Subcutaneous adipose tissue (tissue), 4 donors: ENCODE measurements around the gene RNF144A. TPM values are rescaled to one million over a fixed set of nuclear protein-coding genes. Genes with fewer than 3 reads are reported as not detected.

Experiments
- CTCF ChIP-seq: fragments of 450-650 bp; IDR thresholded peaks from one replicate; pipeline ENCODE4 v1.5.1; 2016; ENCODE audit warnings: low read depth, mild to moderate bottlenecking, control low read depth, antibody characterized with exemption, moderate library complexity
- total RNA-seq, 4 donors: library from RNA; depleted of rRNA; stranded (reverse); fragments of >200 nt; gene quantifications; one replicate each; pipeline ENCODE4 v1.1.0, GENCODE V29; 2016

RNF144A gene
- total RNA-seq, 4 donors from 2014 or later: 12.2 to 45.8 (median 32.6) TPM

GRCh38 chr2:6937157-6937556 lies 19.9 kb downstream of the RNF144A start:
- no peak for TF ChIP-seq CTCF

DNA sequence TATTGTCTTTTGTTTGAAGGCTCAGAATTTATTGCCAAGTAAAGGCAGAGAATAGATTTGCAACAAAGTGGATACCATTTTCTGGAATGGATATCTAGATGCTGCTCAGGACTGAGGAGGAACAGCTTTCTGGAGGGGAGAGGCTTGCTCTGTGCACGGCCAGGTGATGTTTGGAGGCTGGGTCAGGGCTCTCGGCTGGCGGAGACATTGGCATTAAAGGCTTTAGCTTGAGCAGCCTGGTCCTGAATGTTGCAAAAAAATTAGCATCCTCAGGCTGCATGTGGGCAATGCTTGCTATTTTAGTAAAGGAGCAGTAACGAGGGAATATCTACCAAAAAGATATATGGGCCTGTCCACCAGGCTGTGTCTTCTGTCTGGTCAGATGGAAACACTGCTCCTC lies 20.4 kb downstream of the RNF144A start:
- TF ChIP-seq CTCF: no peak

DNA sequence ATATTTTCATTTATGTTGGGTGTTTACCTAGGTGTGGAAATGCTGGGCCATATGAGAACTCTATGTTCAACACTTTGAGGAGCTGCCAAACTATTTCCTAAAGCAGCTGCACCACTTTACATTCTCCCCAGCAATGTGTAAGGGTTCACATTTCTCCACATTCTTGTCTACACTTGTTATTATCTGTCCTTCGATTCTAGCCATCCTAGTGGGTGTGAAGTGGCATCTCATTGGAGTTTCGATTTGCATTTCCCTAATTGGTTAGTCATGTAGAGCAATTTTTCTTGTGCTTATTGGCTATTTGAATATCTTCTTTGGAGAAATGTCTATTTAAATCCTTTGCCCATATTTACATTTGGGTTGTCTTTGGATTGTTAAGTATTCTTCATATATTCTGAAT lies 21.9 kb downstream of the RNF144A start:
- TF ChIP-seq CTCF: no peak

DNA sequence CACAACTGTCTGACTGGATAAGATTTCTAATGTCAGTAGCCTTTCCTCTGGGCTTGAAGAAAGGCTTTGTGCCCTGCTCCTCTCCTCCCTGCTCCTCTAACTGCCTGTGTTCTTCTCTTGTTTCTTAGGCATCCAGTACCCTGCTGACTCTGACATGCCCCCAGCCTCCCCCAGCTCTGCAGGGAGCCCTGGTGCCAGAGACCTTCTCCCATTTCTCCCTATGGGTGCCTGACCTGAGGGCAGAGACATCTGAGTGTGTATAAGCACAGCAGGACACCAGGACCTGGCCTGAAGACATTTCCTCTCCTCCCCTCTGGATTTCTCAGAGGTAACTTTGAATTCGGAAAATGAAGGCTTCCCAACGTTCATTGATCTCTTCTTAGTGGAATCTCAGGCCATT lies 23.6 kb downstream of the RNF144A start:
- TF ChIP-seq CTCF: no peak

GRCh38 chr2:6941299-6942046 lies 24.3 kb downstream of the RNF144A start:
- TF ChIP-seq CTCF: no peak

DNA sequence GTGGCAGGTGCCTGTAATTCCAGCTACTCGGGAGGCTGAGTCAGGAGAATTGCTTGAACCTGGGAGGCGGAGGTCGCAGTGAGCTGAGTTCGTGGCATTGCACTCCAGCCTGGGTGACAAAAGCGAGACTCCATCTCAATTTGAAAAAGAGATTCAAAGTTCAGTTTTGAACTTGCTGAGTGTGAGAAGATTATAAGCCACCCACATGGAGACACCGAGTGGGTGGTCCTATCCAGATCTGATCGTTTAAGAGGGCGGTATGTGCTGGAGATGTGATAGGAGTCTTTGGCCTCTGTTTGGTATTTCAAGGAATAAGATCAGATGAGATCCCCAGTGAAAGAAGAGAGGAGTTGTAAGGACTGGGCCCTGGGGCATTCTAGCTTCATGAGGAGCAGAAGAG lies 25.6 kb downstream of the RNF144A start:
- TF ChIP-seq CTCF: no peak

DNA sequence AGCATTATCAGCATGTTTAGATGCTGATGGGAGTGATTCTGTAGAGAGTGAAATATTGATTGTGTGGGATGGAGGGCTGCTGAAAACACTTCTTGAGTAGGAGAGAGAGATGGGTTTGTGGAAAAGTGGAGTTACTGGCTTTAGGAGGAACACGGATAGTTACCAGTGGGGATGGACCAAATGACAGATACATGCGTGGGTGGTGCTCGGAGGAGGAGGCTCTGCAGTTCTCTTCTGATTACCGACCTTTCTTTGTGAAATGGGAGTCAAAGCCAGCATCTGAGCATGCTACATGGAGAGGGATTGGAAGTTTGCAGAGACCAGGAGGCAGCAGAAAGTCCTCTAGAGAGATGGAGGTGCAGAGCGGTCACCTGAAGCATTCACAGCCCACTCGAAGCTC lies 26.3 kb downstream of the RNF144A start:
- TF ChIP-seq CTCF: no peak
